DOHH2 (cell line): Measurements from ENCODE around the gene PIP5K1C.

Source experiments
- EZH2phosphoT487 ChIP-seq: fragments of 200-600 bp; sonication (generic); IDR thresholded peaks from 2 replicates; pipeline ENCODE4 v1.6.1; 2017; ENCODE audit warnings: borderline replicate concordance, mild to moderate bottlenecking, antibody characterized with exemption, low read length, moderate library complexity, mixed read lengths
- TF ChIP-seq, protein P1 (sequence below): fragments of 200-600 bp; sonication (generic); IDR thresholded peaks from one replicate; pipeline ENCODE4 v1.5.1; 2014; ENCODE audit warnings: antibody characterized with exemption, mild to moderate bottlenecking, low read depth, low read length; ENCODE audit not compliant: poor library complexity, severe bottlenecking

DNA sequence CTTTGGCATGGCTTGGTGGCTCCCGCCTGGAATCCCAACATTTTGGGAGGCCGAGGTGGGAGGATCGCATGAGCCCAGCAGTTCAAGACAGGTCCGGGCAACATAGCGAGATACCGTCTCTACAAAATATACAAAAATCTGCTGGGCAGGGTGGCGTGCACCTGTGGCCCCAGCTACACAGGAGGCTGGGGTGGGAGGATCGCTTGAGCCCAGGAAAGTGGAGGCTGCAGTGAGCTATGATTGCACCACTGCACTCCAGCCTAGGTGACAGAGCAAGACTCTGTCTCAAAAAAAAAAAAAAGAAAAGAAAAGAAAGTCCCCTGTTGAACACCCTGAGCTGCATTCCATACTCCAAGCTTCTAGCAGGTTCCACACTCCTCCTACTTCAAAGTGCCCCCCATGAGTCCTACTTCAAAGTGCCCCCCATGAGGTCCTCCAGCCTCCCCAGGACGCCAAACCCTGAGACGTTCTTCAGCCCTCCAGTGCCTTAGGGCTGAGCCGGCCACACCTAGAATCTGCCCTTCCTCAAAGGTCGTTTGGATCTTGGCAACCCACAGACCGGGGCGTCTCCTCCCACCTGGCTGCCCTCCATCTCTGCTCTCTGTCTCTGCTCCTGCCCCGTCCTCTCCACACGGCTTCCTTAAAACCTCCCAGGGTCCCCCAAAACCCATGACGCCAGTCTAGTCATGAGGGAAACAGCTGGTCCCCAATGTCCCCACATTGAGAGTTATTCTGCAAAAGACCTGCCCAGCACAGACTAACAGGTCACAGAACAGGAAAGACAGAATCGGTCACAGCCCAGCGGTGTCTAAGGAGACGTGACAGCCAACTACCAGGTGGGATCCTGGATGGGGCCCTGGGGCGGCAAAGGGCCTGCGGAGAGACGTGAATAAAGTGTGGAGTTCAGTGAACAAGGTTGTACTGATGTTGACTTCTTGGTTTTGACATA is 12.7 kb upstream of the PIP5K1C start:
- TF ChIP-seq, protein P1, sequence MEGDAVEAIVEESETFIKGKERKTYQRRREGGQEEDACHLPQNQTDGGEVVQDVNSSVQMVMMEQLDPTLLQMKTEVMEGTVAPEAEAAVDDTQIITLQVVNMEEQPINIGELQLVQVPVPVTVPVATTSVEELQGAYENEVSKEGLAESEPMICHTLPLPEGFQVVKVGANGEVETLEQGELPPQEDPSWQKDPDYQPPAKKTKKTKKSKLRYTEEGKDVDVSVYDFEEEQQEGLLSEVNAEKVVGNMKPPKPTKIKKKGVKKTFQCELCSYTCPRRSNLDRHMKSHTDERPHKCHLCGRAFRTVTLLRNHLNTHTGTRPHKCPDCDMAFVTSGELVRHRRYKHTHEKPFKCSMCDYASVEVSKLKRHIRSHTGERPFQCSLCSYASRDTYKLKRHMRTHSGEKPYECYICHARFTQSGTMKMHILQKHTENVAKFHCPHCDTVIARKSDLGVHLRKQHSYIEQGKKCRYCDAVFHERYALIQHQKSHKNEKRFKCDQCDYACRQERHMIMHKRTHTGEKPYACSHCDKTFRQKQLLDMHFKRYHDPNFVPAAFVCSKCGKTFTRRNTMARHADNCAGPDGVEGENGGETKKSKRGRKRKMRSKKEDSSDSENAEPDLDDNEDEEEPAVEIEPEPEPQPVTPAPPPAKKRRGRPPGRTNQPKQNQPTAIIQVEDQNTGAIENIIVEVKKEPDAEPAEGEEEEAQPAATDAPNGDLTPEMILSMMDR = no peak
- no peak for TF ChIP-seq EZH2phosphoT487
